Right renal cortex interstitium (tissue), 3 donors: Measurements from ENCODE around the gene RELN. TPM values are rescaled to one million over a fixed set of nuclear protein-coding genes. Genes with fewer than 3 reads are reported as not detected.

ENCODE experiments used
- DNase-seq, 3 donors: peaks; one replicate each; pipeline ENCODE4 v3.0.0-alpha.2; 2013; ENCODE audit warnings: low read depth in 3 of 3, low spot score in 2 of 3
- polyA plus RNA-seq, 3 donors: library from polyadenylated mRNA; unstranded; fragments of 120-200 nt; gene quantifications; one replicate each; pipeline ENCODE4 v1.2.1, GENCODE V29; 2013; ENCODE audit not compliant: insufficient read length in 3 of 3

Gene RELN
- polyA plus RNA-seq, 3 donors, result 11.2 to 24.3 (median 13.4) TPM

- DNase-seq, result no peak
Measured at GRCh38 chr7:103656221-103656620, 333.2 kb downstream of the RELN start.

GRCh38 chr7:103651593-103652377 lies 337.7 kb downstream of the RELN start:
- DNase-seq, result peak in 1 of 3 donors; percentile 15

DNA sequence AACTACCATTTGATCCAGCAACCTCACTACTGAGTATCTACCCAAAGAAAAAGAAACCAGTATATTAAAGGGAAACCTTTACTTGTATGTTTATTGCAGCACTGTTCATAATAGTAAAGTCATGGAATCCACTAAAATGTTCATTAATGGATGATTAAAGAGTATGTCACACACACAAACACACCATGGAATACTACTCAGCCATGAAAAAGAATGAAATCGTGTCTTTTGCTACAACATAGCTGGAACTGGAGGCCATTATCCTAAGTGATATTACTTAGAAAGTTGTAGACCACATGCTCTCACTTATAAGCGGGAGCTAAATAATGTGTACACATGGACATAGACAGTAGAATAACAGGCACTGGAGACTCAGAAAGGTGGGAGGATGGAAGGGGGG lies 340.4 kb downstream of the RELN start:
- no peak for DNase-seq

- no peak for DNase-seq
Measured at GRCh38 chr7:103648135-103648534, 341.3 kb downstream of the RELN start.

- DNase-seq, result no peak
Measured at GRCh38 chr7:103644319-103644718, 345.1 kb downstream of the RELN start.

DNA sequence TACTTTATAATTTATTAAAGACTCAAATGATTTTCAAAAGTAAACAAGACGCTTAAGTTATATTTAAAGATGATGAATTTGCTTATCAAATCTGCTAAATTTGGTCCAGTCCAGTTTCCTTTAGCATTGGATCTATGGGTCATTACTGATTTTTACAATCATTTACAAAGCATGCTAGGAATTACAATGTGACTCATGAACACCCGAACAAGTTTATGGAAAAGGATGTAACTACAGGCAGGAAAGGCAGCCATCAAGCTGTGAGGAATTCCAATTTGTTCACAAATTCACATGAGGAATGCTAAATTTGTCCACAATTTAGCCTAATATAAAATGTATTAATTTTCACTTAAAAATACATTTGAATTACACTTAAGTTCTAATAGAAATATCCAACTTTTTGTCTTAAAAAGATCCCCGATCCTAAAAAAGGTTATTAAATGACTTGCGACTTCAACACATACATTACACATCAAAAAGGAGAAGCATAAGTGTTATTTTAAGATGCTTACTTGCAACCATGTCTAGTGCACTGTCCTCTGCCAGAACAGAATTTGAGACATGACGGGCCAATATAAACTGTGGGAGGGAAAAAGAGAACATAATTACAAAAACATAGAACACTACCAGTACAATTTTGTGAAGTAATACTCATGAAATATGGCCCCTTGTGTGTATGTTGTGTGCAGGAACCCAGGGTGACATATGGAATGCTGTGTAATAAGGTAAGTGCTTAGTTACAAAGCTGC lies 349.3 kb downstream of the RELN start:
- no peak for DNase-seq

DNA sequence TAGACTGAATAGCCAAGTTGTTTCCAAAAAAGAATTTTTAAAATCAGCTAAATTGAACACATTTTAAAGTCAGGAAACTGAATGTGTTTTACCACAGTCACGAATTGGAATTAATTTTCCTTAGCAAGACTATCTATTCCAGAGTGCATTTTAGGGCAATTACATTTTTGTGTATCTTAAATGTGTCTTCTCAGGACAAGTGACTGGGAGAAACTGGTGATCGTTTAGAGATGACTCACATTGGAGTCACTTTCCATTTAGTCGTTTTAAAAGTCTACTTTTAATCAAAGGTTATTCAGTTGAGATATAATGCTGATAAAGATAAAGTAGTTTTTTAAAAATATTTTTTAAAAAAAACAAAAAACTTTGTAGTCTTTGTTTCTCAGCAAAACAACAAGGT lies 351.7 kb downstream of the RELN start:
- DNase-seq, result no peak

GRCh38 chr7:103637094-103637493 lies 352.4 kb downstream of the RELN start:
- no peak for DNase-seq

- DNase-seq, result no peak
Measured at GRCh38 chr7:103636153-103636552, 353.3 kb downstream of the RELN start.

- DNase-seq, result no peak
Measured at GRCh38 chr7:103632972-103633371, 356.5 kb downstream of the RELN start.

DNA sequence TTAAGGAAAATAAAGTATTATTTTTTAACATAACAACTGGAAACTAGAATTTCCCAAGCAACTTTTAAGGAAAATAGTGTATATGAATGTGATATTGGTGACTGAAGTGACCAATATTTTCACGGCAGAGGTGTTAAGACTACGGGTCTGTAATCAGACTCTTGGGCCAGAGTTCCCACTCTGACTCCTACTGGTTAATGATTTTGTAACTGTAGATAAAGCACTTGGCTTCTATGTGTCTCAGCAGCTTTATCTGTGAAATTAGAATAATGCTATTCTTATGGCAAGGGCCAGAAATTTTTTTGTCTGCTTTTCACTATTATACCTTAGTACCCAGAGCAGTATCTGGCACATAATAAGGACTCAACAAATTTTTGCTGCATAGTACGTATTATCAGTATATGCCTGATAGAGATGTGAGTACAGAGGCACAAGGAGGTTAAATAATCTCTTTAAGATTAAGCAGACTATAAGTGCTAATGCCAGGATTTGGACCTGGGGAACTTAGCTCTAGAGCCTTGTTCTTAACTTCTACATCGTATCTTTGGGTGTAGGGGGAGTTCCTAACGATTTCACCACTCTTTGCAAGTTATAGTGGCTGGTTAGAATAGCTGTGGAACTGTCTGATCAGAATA lies 357.3 kb downstream of the RELN start:
- DNase-seq, result no peak

DNA sequence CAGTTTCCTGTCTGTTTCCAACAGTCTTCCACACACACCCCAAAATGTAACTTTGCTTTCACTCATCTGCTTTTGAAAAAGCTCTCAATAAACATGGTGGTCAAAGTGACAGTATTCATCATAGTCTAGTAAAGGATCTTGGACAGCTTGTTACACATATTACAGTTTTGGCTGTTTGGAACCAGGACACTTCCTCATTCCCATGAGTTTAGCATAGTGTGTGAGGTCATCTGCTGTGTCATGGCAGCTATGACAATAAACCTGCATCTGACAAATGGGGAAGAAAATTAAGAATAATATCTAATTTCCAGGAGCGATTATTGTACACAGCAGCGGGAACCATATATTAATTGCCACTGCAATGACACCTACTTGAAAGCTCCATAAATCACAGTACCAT lies 359.1 kb downstream of the RELN start:
- DNase-seq, result no peak

DNA sequence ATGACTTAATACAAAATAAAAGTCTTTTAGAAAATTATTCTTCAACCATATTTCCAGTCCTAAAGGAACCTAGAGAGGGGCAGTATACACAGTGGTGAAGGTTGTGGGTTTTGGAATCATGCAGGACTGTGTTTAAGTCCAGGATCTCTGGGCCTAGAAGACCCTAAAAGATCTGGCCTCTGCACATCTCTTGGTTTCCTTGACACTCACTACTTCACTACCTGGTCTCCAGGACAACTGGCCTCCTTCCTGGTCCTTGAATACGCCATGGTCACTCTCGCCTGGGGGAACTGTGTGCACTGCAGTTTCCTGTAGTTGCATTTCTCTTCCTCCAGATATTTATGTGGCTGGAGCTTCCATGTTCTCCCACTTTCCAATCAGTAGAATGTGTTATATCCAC lies 360.7 kb downstream of the RELN start:
- DNase-seq, result no peak

GRCh38 chr7:103626776-103627175 lies 362.7 kb downstream of the RELN start:
- no peak for DNase-seq

DNA sequence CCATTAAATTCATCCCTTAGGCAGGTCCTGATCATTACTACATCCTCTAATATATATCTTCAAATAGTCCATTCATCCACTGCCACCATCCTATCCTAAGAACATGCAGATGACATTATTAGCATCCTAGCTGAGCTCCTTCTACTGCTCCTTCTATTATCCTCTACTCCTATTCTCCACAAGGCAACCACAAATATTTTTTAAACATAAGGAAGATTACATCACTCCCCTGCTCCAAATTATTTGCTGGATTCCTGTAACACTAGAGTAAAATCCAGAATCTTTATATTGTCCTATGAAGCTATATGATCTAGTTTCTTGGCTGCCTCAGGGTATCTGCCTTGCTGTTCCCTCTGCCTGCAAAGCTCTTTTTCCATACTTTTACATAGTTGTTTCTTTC lies 367.2 kb downstream of the RELN start:
- no peak for DNase-seq

GRCh38 chr7:103613655-103614642 lies 375.5 kb downstream of the RELN start:
- DNase-seq, result no peak

DNA sequence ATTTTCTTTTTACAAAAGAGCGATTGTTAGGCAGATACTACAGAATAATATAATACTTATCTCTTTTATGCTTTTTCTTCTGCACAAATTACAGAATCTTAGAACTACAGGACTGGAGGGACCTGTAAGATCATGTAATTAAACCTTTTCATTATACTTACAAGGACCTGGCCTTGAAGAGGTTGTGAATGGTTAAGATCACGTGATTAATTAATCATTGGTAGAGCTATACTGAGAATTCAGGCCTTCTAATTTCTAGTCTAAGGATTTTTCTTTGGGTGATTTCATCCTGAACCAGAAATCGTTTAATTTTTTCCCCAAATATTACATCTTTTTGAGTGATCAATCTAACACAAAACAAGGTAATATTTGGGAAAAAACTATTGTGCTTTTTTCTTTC lies 379.7 kb downstream of the RELN start:
- no peak for DNase-seq

DNA sequence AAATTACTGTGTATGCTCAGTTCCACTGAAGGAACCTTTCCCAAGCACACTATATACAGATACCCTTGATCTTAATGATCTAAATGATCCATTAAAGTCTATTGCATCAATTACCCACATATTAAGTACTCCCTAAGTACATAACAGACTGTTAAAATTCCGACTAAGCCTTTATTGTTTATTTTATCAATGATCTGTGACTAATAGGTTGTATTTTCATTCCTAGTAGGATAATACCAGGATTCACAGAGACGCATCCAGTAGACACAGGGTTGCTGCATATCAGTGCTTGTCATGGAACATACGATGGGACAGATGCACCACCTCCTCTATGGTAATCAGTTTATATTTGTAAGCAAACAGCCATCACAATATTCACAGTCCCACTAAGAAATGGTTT lies 383.8 kb downstream of the RELN start:
- no peak for DNase-seq

GRCh38 chr7:103598326-103598905 lies 391.0 kb downstream of the RELN start:
- no peak for DNase-seq

GRCh38 chr7:103597606-103598005 lies 391.9 kb downstream of the RELN start:
- DNase-seq, result no peak
